Measurements from ENCODE around the gene TIPARP.
"Not testable (repeated sequence)": the region's sequence is repeated elsewhere in the genome, so short reads cannot be mapped to it uniquely, and the experiment has no call there.

Gene TIPARP

DNA sequence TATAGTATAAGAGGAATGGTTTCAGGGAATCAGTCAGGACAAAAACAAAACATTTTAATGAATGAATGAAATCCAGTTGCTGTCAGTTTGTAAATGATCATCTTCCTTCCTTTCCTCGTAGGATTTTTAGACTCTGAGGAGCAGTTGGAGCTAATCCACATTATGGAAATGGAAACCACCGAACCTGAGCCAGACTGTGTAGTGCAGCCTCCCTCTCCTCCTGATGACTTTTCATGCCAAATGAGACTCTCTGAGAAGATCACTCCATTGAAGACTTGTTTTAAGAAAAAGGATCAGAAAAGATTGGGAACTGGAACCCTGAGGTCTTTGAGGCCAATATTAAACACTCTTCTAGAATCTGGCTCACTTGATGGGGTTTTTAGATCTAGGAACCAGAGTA is 3.1 kb downstream of the TIPARP start:
- DNase-seq (ENCODE audit: low spot score): no peak

GRCh38 chr3:156678197-156678596 is 3.8 kb downstream of the TIPARP start:
- DNase-seq (ENCODE audit: low spot score): no peak

- no peak for DNase-seq (ENCODE audit: low spot score)
Measured at GRCh38 chr3:156680243-156680914, 6.0 kb downstream of the TIPARP start.

GRCh38 chr3:156681002-156681401 is 6.6 kb downstream of the TIPARP start:
- peak; percentile 47 for DNase-seq (ENCODE audit: low spot score)

- no peak for DNase-seq (ENCODE audit: low spot score)
Measured at GRCh38 chr3:156682501-156682900, 8.1 kb downstream of the TIPARP start.

DNA sequence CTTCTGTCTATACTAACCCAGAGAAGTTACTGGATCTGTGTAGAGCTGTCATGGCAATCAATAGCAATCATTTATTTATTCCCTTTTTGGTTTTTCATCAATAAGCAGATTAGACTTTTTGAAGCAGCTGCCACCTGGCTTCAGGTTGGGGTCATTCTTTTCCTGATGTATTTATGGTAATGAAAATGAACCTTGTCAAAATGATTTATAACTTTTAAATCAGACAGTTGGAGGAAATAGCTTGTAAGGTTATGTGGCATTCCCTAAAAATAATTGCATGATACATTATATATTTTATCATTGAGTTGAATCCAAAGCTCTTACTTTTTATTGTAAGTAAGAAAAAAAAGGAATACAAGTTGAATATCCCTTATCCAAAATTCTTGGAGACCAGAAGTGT is 8.6 kb downstream of the TIPARP start:
- no peak for DNase-seq (ENCODE audit: low spot score)

GRCh38 chr3:156685198-156685597 is 10.8 kb downstream of the TIPARP start:
- DNase-seq (ENCODE audit: low spot score): no peak

DNA sequence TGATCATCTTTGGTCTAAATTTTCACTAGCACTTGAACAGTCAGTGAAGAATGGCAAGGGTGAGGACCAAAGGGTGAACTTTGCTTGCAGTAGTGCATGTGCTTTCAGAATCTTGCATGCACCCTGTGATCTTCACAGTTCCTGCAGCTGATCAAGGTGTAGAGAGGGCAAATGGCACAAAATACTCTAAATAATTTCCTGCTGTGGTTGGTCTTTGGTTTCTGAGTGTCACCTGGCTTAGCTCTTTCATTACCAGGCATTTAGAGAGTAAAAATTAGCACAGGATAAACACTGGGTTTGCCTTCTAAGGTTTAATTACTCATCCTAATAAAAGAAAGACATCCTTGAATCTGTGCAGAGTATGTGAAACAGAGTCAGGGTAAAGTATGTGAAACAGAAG is 11.4 kb downstream of the TIPARP start:
- DNase-seq (ENCODE audit: low spot score): peak; percentile 36

DNA sequence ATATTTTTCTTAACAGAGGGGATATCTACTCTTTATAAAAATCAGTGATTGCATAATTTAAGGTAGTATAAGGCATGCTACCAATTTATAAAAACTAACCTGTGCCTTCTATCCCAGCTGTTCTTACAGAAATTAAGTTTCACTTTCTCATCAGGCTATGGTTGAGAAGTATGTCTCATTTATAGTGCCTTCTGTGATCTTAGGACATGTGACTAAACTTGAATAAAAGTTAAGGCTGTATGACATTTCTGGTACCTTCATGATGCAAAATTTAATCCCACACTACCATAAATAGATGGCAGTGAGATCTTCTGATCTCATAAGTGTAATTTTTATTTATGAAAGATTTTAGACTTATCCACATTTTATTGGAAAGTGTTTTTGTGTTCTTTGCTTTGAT is 12.6 kb downstream of the TIPARP start:
- peak; percentile 36 for DNase-seq (ENCODE audit: low spot score)

- DNase-seq (ENCODE audit: low spot score): no peak
Measured at GRCh38 chr3:156688632-156689452, 14.5 kb downstream of the TIPARP start.

DNA sequence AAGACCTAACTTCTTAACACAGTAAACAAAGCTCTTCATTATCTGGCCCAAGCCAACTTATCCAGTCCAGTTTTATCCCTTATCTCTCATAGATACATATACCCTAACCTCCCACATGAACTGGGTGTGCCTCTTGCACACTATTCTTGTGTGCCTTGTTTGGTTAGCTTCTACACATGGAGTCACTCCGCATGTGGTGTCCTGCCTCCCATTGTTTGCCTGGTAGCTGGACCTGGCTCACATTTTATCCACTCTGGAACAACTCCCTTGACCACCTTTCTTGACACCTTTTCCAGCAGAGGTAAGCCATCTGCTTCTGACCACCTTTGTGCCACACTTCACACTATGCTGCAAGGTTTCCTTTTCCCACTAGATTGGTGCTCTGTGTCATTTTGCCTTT is 15.2 kb downstream of the TIPARP start:
- no peak for DNase-seq (ENCODE audit: low spot score)

DNA sequence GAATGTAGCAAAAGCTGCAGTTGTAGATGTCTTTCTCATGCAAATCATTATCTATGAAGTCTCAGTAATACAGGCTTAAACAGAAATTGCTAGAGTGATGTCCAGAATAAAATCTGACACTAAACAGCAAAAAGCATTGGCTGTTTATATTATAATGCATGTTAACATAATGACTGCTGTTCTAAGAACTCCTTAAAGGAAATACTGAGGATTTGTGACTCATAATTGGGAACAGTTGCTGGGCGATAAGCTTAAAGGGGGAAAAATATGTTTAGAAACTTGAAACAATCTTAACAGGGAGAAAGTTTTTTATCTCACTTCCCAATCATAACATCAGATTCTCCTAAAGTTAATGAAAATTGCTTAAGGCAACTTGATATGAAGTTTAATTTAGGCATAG is 17.5 kb downstream of the TIPARP start:
- DNase-seq (ENCODE audit: low spot score): no peak

DNA sequence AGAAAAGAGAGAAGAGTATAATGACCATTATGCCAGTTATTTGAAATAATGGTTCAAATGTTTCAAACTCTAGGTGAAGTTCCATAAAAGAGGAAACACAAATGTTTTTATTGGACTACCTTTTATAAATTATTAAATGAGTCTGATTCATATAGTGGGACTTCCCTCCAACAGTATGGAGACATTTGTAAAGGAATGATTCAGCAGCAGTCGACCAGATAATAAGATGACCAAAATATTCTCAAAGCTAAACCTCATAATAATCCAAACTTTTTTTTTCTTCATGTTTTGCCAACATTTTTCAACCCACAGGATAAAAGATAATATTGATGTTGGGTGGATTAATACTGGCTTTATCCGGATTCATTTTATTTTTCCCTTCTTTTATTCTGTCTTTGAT is 18.8 kb downstream of the TIPARP start:
- no peak for DNase-seq (ENCODE audit: low spot score)

GRCh38 chr3:156694536-156694935 is 20.1 kb downstream of the TIPARP start:
- no peak for DNase-seq (ENCODE audit: low spot score)

DNA sequence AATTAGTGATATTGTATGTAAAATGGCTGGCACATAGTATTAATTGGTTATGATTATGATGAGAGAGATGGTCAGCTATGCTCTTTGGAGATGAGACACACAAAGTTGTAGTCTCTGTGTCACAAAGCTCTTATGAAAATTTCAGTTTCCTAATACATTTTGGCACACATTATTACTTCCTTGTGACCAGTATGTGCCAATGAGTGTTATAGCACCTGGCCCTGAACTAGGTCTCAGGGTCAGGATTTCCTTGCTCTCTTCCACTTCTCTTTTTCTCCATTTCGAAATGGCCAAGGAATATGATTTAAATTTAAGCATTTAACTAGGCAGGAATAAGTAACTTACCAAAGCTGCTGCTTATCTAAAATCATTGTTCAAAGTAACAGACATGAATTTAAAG is 28.0 kb downstream of the TIPARP start:
- DNase-seq (ENCODE audit: low spot score): no peak

- DNase-seq (ENCODE audit: low spot score): no peak
Measured at GRCh38 chr3:156704370-156705036, 30.1 kb downstream of the TIPARP start.

DNA sequence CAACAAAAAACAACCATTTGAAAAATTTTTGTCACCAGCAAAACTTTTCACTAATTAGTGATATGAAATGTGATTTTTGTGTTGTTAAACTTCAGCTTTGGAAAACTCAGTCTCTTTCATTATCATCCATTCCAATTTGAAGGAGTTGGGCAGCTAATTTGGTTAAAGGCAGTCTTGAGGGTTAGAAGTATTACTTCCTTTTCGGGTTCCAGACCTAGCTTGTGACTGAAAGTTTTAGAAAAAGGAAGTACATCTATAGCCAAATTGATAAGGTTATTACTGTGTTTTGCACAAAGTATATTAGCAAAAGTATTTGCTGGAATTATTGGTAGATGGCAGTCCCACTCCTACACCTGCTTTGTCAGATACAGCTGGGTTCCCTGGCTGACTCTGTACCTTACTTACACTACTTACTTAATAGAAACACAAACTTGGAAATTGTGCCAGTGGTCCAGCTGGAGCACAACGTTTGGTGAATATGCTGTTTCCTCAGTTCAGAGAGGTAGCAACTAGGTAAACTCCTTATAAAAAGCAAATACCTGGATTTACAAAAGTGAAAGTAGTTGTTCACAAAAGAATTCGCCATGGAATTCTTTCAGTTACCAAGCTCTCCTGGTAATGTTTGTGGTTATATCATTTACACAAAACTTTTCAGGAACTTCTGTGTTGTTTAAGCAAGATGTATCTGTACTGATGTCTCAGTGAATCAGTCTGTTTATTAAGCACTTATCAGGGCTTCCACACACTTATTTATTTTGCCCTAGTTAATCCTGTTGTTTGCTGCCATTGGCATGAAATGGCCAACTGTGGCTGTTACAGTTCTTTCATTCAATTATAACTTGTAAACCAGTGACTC is 31.6 kb downstream of the TIPARP start:
- no peak for DNase-seq (ENCODE audit: low spot score)

DNA sequence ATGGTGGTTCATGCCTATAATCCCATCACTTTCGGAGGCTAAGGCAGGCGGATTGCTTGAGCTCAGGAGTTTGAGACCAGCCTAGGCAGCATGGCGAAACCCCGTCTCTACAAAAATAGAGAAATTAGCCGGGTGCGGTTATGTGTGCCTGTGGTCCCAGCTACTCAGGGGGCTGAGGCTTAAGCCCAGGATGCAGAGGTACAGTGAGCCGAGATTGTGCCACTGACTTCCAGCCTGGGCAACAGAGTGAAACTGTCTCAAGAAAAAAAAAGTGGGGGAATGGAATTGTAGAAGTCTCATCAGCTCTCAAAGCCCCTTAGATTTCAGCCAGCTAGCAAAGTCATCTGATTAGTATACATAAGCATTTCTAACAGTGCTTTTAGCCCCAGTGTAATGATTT is 33.2 kb downstream of the TIPARP start:
- DNase-seq (ENCODE audit: low spot score): no peak

GRCh38 chr3:156710429-156710828 is 36.0 kb downstream of the TIPARP start:
- DNase-seq (ENCODE audit: low spot score): no peak

DNA sequence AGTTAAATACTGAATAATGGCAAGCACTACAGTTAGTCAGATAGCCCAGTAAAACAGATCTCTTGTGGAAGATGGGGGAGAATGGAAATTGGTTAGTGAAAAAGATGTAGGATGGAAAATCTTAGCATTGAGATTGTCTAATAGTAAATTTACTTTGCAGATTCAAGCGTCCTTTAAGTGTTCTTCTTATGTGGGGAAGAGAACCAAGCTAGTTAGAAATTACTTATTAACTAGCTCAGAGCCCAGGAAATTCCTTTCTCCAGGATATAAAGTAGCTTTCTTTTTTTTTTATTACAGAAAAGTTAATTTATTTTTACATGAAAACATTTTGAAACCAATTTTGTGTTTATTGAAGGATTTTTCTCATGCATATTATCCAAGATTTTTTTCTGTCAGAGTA is 36.7 kb downstream of the TIPARP start:
- DNase-seq (ENCODE audit: low spot score): no peak

- not testable (repeated sequence) for DNase-seq (ENCODE audit: low spot score)
Measured at GRCh38 chr3:156711944-156712343, 37.6 kb downstream of the TIPARP start.

Data from CD4-positive, alpha-beta T cell treated with Interleukin-2 at 100 ng/mL for 4 hours (primary cell).